Right kidney (tissue), 1 donor: Measurements from ENCODE around the gene PSMD1.
A peak's percentile ranks its signal among the peaks of the same experiment; 100 is the strongest.
"Not testable (repeated sequence)": the region's sequence is repeated elsewhere in the genome, so short reads cannot be mapped to it uniquely, and the experiment has no call there.

Experiments used
- DNase-seq: peaks from one replicate; pipeline ENCODE4 v3.0.0-alpha.2; 2016

Gene PSMD1

GRCh38 chr2:231052494-231053451 is 3.9 kb upstream of the PSMD1 start:
- peak; percentile 93 for DNase-seq

- no peak for DNase-seq
Measured at GRCh38 chr2:231053846-231054245, 2.8 kb upstream of the PSMD1 start.

GRCh38 chr2:231057590-231057989 is 923 bp downstream of the PSMD1 start:
- no peak for DNase-seq

- no peak for DNase-seq
Measured at GRCh38 chr2:231058761-231059550, 2.3 kb downstream of the PSMD1 start.

- DNase-seq: no peak
Measured at GRCh38 chr2:231059756-231060155, 3.1 kb downstream of the PSMD1 start.

- DNase-seq: no peak
Measured at GRCh38 chr2:231062776-231063175, 6.1 kb downstream of the PSMD1 start.

GRCh38 chr2:231063347-231063746 is 6.7 kb downstream of the PSMD1 start:
- DNase-seq: no peak

GRCh38 chr2:231065966-231066365 is 9.3 kb downstream of the PSMD1 start:
- DNase-seq: no peak

- not testable (repeated sequence) for DNase-seq
Measured at GRCh38 chr2:231067531-231067930, 10.9 kb downstream of the PSMD1 start.

GRCh38 chr2:231068525-231069222 is 12.0 kb downstream of the PSMD1 start:
- DNase-seq: no peak

- no peak for DNase-seq
Measured at GRCh38 chr2:231069379-231070054, 12.8 kb downstream of the PSMD1 start.

GRCh38 chr2:231084565-231084964 is 27.9 kb downstream of the PSMD1 start:
- DNase-seq: no peak

- DNase-seq: no peak
Measured at GRCh38 chr2:231088754-231089153, 32.1 kb downstream of the PSMD1 start.

GRCh38 chr2:231093933-231094332 is 37.3 kb downstream of the PSMD1 start:
- DNase-seq: no peak

- no peak for DNase-seq
Measured at GRCh38 chr2:231094736-231095346, 38.2 kb downstream of the PSMD1 start.

GRCh38 chr2:231099918-231100317 is 43.3 kb downstream of the PSMD1 start:
- DNase-seq: peak; percentile 29

GRCh38 chr2:231100321-231100720 is 43.7 kb downstream of the PSMD1 start:
- not testable (repeated sequence) for DNase-seq

GRCh38 chr2:231100990-231101389 is 44.3 kb downstream of the PSMD1 start:
- DNase-seq: no peak

GRCh38 chr2:231102772-231103171 is 46.1 kb downstream of the PSMD1 start:
- DNase-seq: no peak

GRCh38 chr2:231104115-231104713 is 47.5 kb downstream of the PSMD1 start:
- no peak for DNase-seq

- no peak for DNase-seq
Measured at GRCh38 chr2:231110551-231110950, 53.9 kb downstream of the PSMD1 start.
